Measurements from ENCODE around the gene C9orf43. TPM values are rescaled to one million over a fixed set of nuclear protein-coding genes. Genes with fewer than 3 reads are reported as not detected.

The C9orf43 gene
- total and polyA plus RNA-seq, 9 of the 15 experiments (the other 6 are each of a cell fraction or from before 2014, with no cell fraction given), result 0.21 to 0.58 (median 0.33) TPM

DNA sequence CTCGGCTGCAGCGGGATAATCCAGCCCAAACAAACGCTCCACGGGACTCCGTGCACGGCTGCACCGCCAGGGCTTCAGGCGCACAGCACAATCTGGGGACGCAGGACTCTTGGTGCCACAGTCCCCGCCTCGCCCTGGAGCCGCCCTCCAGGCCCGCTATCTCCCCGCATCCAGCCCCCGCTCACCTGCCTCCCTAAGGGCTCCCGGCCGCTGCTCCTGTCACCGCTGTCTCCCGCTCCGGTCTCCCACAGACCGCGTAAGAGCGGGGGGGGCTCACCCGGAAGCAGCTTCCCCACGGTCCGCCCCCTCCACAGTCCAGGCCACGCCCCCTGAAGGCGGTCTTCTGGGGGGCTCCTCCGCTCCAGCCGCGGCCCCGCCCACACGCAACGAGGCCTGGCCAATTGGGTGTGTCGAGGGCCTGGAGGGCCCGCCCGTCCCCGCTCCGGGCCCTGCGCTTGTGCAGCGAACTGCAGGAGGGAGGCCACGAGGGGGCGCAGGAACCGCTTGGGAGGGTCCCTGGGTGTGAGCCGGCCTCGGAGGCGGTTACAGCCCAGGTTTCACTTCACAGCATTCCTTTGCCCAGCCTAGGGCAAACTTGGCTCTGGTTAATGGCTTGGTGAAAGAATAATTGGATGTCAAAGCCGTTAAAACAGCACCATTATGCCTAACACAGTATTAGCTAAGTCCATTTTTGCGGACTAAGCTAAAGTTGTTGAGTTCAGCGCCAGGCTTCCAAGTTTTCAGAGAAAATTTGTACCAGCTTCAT is 9.3 kb upstream of the C9orf43 start, which contains the start of gene ALAD (continued):
- TF ChIP-seq, protein P1, sequence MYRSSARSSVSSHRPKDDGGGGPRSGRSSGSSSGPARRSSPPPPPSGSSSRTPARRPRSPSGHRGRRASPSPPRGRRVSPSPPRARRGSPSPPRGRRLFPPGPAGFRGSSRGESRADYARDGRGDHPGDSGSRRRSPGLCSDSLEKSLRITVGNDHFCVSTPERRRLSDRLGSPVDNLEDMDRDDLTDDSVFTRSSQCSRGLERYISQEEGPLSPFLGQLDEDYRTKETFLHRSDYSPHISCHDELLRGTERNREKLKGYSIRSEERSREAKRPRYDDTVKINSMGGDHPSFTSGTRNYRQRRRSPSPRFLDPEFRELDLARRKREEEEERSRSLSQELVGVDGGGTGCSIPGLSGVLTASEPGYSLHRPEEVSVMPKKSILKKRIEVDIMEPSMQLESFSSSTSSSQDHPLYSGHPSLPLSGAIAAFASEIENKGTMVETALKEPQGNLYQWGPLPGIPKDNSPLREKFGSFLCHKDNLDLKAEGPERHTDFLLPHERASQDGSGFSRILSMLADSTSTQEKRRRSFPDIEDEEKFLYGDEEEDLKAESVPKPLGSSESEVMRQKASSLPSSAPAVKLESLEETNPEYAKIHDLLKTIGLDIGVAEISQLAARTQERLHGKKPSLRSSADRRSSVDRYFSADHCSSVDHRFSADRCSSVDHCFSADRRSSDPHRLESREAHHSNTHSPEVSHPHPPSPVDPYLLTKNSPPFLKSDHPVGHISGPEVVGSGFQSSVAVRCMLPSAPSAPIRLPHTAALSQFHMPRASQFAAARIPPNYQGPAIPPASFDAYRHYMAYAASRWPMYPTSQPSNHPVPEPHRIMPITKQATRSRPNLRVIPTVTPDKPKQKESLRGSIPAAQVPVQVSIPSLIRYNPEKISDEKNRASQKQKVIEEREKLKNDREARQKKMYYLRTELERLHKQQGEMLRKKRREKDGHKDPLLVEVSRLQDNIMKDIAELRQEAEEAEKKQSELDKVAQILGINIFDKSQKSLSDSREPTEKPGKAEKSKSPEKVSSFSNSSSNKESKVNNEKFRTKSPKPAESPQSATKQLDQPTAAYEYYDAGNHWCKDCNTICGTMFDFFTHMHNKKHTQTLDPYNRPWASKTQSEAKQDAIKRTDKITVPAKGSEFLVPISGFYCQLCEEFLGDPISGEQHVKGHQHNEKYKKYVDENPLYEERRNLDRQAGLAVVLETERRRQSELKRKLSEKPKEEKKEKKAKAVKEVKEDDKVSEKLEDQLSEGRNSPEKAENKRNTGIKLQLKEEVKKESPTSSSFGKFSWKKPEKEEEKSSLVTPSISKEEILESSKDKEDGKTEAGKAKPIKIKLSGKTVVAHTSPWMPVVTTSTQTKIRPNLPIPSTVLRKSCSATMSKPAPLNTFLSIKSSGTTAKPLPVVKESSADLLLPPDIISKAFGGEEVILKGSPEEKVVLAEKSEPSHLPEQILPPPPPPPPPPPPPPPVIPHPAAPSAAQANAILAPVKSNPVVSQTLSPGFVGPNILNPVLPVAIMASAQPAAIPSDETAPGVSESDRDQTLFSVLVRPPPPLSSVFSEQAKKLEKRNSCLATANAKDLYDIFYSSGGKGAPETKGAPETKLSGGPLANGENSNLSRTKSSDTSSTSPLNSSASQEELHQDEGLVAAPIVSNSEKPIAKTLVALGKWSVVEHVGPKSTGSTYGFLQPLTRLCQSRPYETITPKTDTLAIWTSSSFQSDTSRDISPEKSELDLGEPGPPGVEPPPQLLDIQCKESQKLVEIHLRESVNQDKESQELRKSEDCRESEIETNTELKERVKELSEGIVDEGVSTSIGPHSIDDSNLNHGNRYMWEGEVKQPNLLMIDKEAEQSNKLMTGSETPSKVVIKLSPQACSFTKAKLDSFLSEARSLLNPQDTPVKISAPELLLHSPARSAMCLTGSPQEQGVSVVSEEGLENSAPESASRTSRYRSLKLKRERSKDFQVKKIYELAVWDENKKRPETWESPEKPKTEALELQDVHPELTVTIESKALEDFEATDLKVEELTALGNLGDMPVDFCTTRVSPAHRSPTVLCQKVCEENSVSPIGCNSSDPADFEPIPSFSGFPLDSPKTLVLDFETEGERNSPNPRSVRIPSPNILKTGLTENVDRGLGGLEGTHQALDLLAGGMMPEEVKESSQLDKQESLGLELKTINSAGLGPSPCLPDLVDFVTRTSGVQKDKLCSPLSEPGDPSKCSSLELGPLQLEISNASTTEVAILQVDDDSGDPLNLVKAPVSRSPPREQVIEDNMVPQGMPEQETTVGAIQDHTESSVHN (IDR thresholded peaks at IDR 0.05; ENCODE audit: borderline replicate concordance in 1 of 2, low read depth in 1 of 2), result no peak
- TF ChIP-seq MCM7 (IDR thresholded peaks at IDR 0.05), result no peak
- TF ChIP-seq KLF10 (CRISPR knock-in tag; IDR thresholded peaks at IDR 0.05), result no peak
- TF ChIP-seq SETDB1 (IDR thresholded peaks at IDR 0.05; ENCODE audit: low read length), result no peak
- TF ChIP-seq ZNF253 (CRISPR knock-in tag; conservative IDR thresholded peaks at IDR 0.05), result no peak
- TF ChIP-seq ZBED1 (IDR thresholded peaks at IDR 0.05), result no peak
- no peak for TF ChIP-seq SNRNP70 (optimal IDR thresholded peaks at IDR 0.05; ENCODE audit: low read depth, low read length)
- no peak for TF ChIP-seq XRCC4 (IDR thresholded peaks at IDR 0.05; ENCODE audit: extremely low read depth, insufficient read depth, insufficient read length)
- TF ChIP-seq, protein P2, sequence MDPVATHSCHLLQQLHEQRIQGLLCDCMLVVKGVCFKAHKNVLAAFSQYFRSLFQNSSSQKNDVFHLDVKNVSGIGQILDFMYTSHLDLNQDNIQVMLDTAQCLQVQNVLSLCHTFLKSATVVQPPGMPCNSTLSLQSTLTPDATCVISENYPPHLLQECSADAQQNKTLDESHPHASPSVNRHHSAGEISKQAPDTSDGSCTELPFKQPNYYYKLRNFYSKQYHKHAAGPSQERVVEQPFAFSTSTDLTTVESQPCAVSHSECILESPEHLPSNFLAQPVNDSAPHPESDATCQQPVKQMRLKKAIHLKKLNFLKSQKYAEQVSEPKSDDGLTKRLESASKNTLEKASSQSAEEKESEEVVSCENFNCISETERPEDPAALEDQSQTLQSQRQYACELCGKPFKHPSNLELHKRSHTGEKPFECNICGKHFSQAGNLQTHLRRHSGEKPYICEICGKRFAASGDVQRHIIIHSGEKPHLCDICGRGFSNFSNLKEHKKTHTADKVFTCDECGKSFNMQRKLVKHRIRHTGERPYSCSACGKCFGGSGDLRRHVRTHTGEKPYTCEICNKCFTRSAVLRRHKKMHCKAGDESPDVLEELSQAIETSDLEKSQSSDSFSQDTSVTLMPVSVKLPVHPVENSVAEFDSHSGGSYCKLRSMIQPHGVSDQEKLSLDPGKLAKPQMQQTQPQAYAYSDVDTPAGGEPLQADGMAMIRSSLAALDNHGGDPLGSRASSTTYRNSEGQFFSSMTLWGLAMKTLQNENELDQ (CRISPR knock-in tag; IDR thresholded peaks at IDR 0.05; ENCODE audit: borderline replicate concordance), result no peak; the same call in 1 of the 2 replicates
- TF ChIP-seq, protein P3, sequence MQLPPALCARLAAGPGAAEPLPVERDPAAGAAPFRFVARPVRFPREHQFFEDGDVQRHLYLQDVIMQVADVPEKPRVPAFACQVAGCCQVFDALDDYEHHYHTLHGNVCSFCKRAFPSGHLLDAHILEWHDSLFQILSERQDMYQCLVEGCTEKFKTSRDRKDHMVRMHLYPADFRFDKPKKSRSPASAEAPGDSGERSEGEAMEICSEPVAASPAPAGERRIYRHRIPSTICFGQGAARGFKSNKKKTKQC (CRISPR knock-in tag; IDR thresholded peaks at IDR 0.05), result peak; percentile 67; the same call in 1 of the 2 replicates
- TF ChIP-seq, protein P4, sequence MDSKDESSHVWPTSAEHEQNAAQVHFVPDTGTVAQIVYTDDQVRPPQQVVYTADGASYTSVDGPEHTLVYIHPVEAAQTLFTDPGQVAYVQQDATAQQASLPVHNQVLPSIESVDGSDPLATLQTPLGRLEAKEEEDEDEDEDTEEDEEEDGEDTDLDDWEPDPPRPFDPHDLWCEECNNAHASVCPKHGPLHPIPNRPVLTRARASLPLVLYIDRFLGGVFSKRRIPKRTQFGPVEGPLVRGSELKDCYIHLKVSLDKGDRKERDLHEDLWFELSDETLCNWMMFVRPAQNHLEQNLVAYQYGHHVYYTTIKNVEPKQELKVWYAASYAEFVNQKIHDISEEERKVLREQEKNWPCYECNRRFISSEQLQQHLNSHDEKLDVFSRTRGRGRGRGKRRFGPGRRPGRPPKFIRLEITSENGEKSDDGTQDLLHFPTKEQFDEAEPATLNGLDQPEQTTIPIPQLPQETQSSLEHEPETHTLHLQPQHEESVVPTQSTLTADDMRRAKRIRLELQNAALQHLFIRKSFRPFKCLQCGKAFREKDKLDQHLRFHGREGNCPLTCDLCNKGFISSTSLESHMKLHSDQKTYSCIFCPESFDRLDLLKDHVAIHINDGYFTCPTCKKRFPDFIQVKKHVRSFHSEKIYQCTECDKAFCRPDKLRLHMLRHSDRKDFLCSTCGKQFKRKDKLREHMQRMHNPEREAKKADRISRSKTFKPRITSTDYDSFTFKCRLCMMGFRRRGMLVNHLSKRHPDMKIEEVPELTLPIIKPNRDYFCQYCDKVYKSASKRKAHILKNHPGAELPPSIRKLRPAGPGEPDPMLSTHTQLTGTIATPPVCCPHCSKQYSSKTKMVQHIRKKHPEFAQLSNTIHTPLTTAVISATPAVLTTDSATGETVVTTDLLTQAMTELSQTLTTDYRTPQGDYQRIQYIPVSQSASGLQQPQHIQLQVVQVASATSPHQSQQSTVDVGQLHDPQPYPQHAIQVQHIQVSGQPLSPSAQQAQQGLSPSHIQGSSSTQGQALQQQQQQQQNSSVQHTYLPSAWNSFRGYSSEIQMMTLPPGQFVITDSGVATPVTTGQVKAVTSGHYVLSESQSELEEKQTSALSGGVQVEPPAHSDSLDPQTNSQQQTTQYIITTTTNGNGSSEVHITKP (IDR thresholded peaks at IDR 0.05; ENCODE audit: partially characterized antibody), result no peak
- no peak for TF ChIP-seq RHOXF2B (CRISPR knock-in tag; conservative IDR thresholded peaks at IDR 0.05)
- TF ChIP-seq SRSF7 (optimal IDR thresholded peaks at IDR 0.05; ENCODE audit: low read depth, low read length), result no peak
